ENCODE measurements around the gene NUDT3. TPM values are rescaled to one million over a fixed set of nuclear protein-coding genes. Genes with fewer than 3 reads are reported as not detected.

Gene NUDT3
- total RNA-seq, 1 donor from 2014 or later: 31.7 TPM

- no peaks in the 10 kb centered on the region for H3K27me3 ChIP-seq (ENCODE audit: control insufficient read depth, insufficient read depth, low read length)
- no peak overlapping the region for H3K4me3 ChIP-seq (ENCODE audit: low read depth, low read length)
- no peaks in the 10 kb centered on the region for H3K36me3 ChIP-seq (ENCODE audit: control insufficient read depth, insufficient read depth, low read length)
- no peak for DNase-seq (ENCODE audit: low read depth)
- TF ChIP-seq, protein P1, sequence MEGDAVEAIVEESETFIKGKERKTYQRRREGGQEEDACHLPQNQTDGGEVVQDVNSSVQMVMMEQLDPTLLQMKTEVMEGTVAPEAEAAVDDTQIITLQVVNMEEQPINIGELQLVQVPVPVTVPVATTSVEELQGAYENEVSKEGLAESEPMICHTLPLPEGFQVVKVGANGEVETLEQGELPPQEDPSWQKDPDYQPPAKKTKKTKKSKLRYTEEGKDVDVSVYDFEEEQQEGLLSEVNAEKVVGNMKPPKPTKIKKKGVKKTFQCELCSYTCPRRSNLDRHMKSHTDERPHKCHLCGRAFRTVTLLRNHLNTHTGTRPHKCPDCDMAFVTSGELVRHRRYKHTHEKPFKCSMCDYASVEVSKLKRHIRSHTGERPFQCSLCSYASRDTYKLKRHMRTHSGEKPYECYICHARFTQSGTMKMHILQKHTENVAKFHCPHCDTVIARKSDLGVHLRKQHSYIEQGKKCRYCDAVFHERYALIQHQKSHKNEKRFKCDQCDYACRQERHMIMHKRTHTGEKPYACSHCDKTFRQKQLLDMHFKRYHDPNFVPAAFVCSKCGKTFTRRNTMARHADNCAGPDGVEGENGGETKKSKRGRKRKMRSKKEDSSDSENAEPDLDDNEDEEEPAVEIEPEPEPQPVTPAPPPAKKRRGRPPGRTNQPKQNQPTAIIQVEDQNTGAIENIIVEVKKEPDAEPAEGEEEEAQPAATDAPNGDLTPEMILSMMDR (IDR thresholded peaks at IDR 0.05; ENCODE audit: insufficient read depth, low read length, poor library complexity, severe bottlenecking): no peak
These were observed 50.9 kb downstream of the NUDT3 start for GRCh38 chr6:34341481-34341971.

DNA sequence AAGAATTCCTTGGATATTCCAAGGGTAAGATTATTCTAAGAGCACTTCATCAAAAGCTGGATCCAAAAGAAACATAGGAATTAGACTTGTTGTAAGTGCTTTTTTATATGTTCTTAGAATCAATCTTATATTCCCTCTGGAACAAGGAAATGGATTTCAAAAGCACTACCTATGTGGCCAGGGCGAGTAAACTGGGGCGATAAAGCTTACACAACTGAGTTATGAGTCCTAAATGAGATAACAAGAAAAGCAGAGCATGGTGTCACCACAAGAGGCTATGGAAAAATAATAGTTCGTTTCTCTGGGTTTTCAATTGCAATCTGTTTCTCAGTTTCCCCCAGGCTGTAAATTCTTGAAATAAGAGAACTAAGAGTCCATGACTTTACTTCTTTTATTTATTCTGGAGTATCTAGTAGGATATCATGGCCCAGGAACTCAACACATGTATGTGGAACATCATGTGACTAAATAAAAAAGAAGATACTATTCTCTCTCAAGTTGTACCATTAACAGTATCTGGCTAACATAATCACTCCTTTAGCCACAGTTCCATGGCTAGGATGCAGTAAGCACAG, 51.5 kb downstream of the NUDT3 start:
- Histone ChIP-seq H3K36me3 (ENCODE audit: control insufficient read depth, insufficient read depth, low read length) (no peaks in the 10 kb centered on the region), H3K4me3 (ENCODE audit: low read depth, low read length) (no peak overlapping the region), H3K27me3 (ENCODE audit: control insufficient read depth, insufficient read depth, low read length) (no peaks in the 10 kb centered on the region)
- no peak for DNase-seq (ENCODE audit: low read depth)
- TF ChIP-seq, protein P1 (IDR thresholded peaks at IDR 0.05; ENCODE audit: insufficient read depth, low read length, poor library complexity, severe bottlenecking): no peak

- no peak for DNase-seq (ENCODE audit: low read depth)
- H3K4me3 ChIP-seq (ENCODE audit: low read depth, low read length): no peak overlapping the region
- TF ChIP-seq, protein P1 (IDR thresholded peaks at IDR 0.05; ENCODE audit: insufficient read depth, low read length, poor library complexity, severe bottlenecking): no peak
- H3K36me3 ChIP-seq (ENCODE audit: control insufficient read depth, insufficient read depth, low read length): no peaks in the 10 kb centered on the region
- H3K27me3 ChIP-seq (ENCODE audit: control insufficient read depth, insufficient read depth, low read length): no peaks in the 10 kb centered on the region
These were observed 52.1 kb downstream of the NUDT3 start for GRCh38 chr6:34340394-34340793.

- DNase-seq (ENCODE audit: low read depth): no peak
- TF ChIP-seq, protein P1 (IDR thresholded peaks at IDR 0.05; ENCODE audit: insufficient read depth, low read length, poor library complexity, severe bottlenecking): no peak
These were observed 52.5 kb downstream of the NUDT3 start for GRCh38 chr6:34339971-34340370.

DNA sequence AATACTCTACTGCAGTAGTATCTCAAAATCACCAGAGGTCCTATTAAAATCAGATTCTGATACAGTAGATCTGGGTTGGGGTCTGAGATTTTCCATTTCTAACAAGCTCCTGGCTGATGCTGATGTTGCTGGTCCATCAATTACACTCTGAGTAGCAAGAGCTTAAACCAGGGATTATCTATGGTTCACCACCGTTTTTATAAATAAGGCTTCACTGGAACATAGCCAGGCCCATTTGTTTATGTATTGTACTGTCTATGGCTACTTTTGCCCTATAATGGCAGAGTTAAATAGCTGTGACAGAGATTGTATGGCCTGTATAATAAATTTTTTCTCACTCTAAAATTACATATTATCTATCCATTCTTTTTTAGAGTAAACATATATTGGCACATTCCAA, 53.0 kb downstream of the NUDT3 start:
- DNase-seq (ENCODE audit: low read depth): no peak
- Histone ChIP-seq H3K27me3 (ENCODE audit: control insufficient read depth, insufficient read depth, low read length) (no peaks in the 10 kb centered on the region), H3K4me3 (ENCODE audit: low read depth, low read length) (no peak overlapping the region), H3K36me3 (ENCODE audit: control insufficient read depth, insufficient read depth, low read length) (no peaks in the 10 kb centered on the region)
- TF ChIP-seq, protein P1 (IDR thresholded peaks at IDR 0.05; ENCODE audit: insufficient read depth, low read length, poor library complexity, severe bottlenecking): no peak

More at GRCh38 chr6:34339971-34340370, 52.5 kb downstream of the NUDT3 start:
- Histone ChIP-seq H3K36me3 (ENCODE audit: control insufficient read depth, insufficient read depth, low read length) (no peaks in the 10 kb centered on the region), H3K27me3 (ENCODE audit: control insufficient read depth, insufficient read depth, low read length) (no peaks in the 10 kb centered on the region), H3K4me3 (ENCODE audit: low read depth, low read length) (no peak overlapping the region)

DNA sequence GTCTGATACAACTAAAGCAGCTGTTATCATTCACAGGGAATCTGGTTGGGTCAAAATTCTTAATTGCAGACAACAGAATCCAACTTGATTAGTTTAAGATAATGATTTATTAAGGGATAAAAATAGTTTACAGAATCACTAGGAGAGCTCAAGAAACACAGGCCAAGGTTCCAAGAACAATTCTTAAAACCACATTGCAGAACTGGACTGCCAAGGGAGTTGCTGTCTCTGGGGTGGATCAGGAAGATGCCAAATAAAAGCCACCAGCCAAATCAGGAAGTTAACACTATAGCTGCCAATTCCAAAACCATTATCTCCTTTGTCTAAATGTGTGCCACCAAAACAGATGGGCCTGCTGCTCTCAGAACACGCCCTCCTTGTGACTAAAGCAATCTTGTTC, 53.7 kb downstream of the NUDT3 start:
- H3K4me3 ChIP-seq (ENCODE audit: low read depth, low read length): no peak overlapping the region
- TF ChIP-seq, protein P1 (IDR thresholded peaks at IDR 0.05; ENCODE audit: insufficient read depth, low read length, poor library complexity, severe bottlenecking): no peak
- no peaks in the 10 kb centered on the region for H3K27me3 ChIP-seq (ENCODE audit: control insufficient read depth, insufficient read depth, low read length)
- DNase-seq (ENCODE audit: low read depth): no peak
- no peaks in the 10 kb centered on the region for H3K36me3 ChIP-seq (ENCODE audit: control insufficient read depth, insufficient read depth, low read length)
